Activated CD4-positive, CD25-positive, alpha-beta regulatory T cell treated with anti-CD3 and anti-CD28 coated beads, Interleukin-2, amount 50 U/mL, for 72 hours (primary cell): ENCODE measurements around the gene SEMA4D.

Experiments
- DNase-seq: peaks from one replicate; pipeline ENCODE4 v3.0.0; 2021

Gene SEMA4D

GRCh38 chr9:89464300-89464901, 33.5 kb downstream of the SEMA4D start:
- DNase-seq, result no peak

GRCh38 chr9:89462817-89463683, 34.9 kb downstream of the SEMA4D start:
- peak; percentile 12 for DNase-seq

- no peak for DNase-seq
Measured at GRCh38 chr9:89462199-89462598, 35.7 kb downstream of the SEMA4D start.

DNA sequence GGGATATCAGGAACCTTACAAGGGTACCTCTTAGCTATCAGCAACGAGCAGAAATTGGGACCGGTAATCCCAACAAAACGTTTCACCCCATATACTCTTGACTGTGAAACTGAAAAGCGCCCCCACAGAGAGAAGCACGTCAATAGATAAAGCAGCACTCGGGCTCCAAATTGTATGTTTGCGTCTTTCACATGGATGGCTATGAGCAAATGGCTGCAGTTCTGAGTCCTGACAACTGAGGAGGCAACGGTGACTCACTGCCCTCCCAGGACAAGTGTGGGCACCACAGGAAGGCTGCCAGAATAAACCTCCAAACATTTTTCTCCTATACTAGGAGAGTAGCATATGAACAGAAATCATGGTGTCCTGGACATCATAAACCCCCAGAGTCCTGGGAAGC, 36.6 kb downstream of the SEMA4D start:
- DNase-seq, result no peak

DNA sequence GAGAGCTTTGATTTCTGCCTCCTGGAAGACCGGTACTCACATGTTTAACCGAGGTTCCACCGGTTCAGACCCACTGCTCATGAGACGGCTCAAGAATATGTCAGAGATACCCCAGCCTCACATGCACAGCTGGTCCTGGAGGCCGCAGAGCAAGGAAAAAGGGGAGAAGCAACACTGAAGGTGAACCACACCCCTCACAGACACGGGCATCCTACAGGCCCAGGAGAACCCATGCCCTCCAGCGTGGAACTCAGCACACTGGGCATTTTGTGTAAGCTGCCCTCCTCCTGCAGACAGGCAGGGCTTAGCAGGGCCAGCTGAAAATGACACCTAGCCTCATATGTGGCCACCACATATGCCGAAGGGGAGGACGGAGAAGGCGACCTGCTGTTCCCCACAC, 37.4 kb downstream of the SEMA4D start:
- no peak for DNase-seq

GRCh38 chr9:89458768-89459496, 39.0 kb downstream of the SEMA4D start:
- DNase-seq, result no peak

GRCh38 chr9:89457376-89457855, 40.5 kb downstream of the SEMA4D start:
- DNase-seq, result no peak

- no peak for DNase-seq
Measured at GRCh38 chr9:89455356-89455824, 42.5 kb downstream of the SEMA4D start.

GRCh38 chr9:89454498-89455355, 43.2 kb downstream of the SEMA4D start:
- no peak for DNase-seq

DNA sequence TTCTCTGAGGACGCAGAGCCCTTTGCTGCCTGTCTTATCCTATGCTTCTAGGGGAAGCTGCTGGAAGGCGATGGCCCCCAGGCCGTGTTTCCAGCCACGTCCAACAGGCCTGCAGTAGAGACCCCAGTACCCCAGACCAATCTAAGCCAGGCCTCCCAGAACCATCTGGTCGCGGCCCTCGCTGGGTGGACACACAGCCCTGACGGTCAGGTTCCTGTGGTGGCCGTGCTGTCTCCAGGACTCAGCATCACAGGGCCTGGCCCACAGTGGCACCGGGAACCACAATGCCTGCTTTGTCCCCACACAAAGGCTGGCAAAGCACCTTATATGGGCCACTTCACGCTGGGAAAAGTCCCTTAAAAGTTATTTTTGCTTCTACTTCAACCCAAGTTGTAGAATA, 44.5 kb downstream of the SEMA4D start:
- DNase-seq, result no peak

DNA sequence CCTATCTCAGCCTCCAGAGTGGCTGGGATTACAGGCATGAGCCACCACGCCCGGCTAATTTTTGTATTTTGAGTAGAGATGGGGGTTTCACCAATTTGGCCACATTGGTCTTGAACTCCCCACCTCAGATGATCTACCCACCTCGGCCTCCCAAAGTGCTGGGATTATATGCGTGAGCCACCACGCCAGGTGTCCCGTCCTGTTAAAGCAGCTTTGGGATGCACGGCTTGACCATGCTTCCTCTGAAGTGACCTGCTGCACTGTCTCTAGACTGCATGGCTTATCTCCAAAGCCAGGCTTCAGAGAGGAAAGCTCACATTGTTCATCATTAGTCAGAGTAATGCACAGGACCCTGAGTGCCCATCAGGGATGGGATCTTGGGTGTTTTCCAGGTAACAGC, 45.4 kb downstream of the SEMA4D start:
- no peak for DNase-seq

DNA sequence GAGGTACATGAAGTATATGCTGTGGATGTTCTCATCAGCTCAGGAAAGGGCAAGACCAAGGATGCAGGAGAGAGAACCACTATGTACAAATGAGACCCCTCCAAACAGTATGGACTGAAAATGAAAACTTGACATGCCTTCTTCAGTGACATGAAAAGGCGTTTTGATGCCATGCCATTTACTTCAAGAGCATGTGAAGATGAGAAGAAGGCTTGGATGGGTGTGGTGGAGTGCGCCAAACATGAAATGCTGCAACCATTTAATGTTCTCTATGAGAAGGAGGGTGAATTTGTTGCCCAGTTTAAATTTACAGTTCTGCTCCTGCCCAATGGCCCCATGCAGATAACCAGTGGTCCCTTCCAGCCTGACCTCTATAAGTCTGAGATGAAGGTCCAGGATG, 47.7 kb downstream of the SEMA4D start:
- DNase-seq, result no peak

DNA sequence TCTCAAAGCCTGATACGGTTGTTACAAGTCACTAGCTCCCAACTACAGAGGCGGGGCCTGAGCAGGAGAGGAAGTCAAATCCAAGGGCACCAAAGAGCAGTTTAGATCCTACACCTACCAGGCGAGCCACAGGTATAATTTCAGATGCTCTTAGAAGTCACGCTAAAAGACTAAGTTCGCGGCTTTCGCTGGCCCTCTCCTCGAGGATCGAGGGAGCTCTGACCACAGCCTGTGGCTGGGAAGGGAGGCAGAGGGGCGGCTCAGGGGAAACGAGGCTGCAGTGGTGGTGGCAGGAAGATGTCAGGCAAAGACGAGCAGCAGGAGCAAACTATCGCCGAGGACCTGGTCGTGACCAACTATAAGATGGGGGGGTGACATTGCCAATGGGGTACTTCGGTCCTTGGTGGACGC, 48.6 kb downstream of the SEMA4D start:
- no peak for DNase-seq

DNA sequence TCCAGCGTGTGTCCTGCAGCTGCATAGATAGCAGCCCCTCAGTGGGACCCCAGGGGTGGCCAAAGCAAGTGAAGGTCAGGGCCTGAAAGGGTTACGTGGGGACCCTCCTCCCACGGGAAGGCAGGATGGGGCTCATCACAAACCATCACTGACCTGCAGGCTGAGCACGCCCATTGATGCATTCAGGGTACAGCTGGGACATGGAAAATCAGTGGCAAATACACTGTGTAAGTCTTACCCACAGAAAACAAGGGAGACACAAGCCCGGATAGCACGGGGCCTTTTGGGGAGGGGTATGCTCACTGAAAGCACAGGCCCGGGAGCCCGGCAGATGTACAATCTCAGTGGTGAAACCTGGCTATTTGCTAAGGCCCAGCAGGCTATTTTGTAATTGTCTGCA, 49.1 kb downstream of the SEMA4D start:
- DNase-seq, result no peak

- no peak for DNase-seq
Measured at GRCh38 chr9:89448381-89448780, 49.5 kb downstream of the SEMA4D start.

GRCh38 chr9:89447416-89447815, 50.5 kb downstream of the SEMA4D start:
- DNase-seq, result no peak

DNA sequence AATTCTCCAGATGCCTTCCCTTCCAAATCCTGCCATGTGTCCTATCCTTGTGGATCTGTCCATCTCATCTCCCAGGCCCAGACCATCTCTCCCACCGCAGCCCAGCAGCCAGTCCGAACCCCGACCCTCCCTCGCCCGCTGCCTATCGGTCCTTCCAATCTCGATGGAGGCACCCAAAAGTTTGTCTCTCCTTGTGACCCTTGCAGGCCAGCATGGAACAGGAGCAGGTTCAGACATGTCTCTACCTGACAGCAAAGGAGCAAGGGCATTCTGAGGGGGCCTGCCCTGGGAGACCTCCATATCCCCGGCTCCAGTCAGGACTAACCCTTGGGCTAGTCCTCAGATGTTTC, 51.0 kb downstream of the SEMA4D start:
- no peak for DNase-seq

- DNase-seq, result no peak
Measured at GRCh38 chr9:89446261-89446960, 51.5 kb downstream of the SEMA4D start.

- DNase-seq, result no peak
Measured at GRCh38 chr9:89445801-89446251, 52.1 kb downstream of the SEMA4D start.

- DNase-seq, result no peak
Measured at GRCh38 chr9:89444925-89445765, 52.8 kb downstream of the SEMA4D start.

GRCh38 chr9:89444274-89444673, 53.6 kb downstream of the SEMA4D start:
- DNase-seq, result no peak
